ENCODE results near the gene HEPACAM. TPM values are rescaled to one million over a fixed set of nuclear protein-coding genes. Genes with fewer than 3 reads are reported as not detected.

The HEPACAM gene
- total RNA-seq, 2 experiments from 2014 or later: not detected

DNA sequence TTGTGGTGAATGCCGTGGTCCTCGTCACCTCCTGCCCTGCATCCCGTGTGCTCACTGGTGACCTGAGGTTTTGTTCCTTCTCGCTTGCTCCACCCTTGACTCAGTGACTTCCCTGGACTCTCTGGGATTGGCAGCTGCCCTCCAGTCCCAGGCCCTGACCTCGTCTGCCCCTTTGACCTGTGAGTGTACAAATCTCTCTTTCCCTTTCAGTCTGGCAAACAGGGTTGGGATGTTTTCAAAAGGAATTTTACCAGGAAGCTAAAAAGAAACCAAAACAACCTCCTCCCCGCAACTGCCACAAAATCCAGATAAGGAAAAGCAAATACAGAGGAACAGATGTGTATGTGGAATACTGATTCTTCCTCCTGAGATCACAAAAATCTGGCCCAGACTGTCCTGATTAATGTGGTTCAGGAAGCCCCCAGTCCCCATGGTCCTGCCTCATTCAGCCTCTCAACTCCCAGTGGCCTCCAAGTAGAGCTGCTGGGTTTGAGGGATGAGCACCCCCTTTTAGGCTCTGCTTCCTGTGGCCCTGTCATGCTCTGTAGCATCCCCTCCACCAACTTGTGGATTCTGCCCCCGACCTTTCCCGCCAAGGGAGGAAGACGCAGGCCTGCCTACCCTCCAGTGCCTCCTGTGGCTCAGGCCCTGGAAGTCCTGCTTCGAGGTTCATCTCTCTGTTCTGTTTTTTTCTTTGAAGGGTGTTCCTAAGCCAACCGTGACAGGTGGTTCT lies 53.3 kb downstream of the HEPACAM start:
- peaks cover 6% of the 10 kb centered on the region for H3K27me3 Mint-ChIP-seq
- H3K4me1 Mint-ChIP-seq: peaks cover 6% of the 10 kb centered on the region
- POLR2A ChIA-PET: interaction anchor here (0.7 kb wide), 1 partner anchor 38 kb away, joined by 3 read pairs; no protein-coding TSS in a partner anchor
- H3K4me3 Mint-ChIP-seq: no peak overlapping the region
- DNase-seq (no peak), ATAC-seq (ENCODE audit: low read depth) (no peak)
- H3K9me3 Mint-ChIP-seq: no peaks in the 10 kb centered on the region
- H3K36me3 Mint-ChIP-seq: no peaks in the 10 kb centered on the region
- H3K27ac Mint-ChIP-seq: no peak overlapping the region

DNA sequence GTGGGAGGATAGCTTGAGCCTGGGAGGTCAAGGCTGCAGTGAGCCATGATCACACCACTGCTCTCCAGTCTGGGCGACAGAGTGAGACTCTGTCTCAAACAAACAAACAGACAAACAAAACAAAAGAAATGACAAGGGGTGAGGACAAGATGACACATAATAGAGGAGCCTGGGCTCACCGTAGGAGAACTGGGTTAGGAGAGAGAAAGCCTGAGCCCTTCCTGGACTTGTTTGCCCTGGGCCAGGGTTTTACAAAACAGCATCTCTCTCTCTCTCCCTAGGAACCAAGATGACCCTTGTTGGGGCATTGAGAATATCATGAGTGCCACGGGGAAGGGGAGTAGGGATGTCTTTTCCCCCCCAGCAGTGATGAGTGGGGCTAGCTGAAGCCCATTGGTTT lies 54.9 kb downstream of the HEPACAM start:
- Mint-ChIP-seq H3K27me3 (peaks cover 4% of the 10 kb centered on the region), H3K27ac (peak overlapping the region; percentile 62), H3K4me1 (peaks cover 14% of the 10 kb centered on the region), H3K9me3 (no peaks in the 10 kb centered on the region), H3K36me3 (no peaks in the 10 kb centered on the region), H3K4me3 (no peak overlapping the region)
- DNase-seq (no peak), ATAC-seq (ENCODE audit: low read depth) (no peak)
- POLR2A ChIA-PET: interaction anchor here (1.4 kb wide), 1 partner anchor 73 kb away, joined by 5 read pairs; the partner anchor contains the start of gene CCDC15

DNA sequence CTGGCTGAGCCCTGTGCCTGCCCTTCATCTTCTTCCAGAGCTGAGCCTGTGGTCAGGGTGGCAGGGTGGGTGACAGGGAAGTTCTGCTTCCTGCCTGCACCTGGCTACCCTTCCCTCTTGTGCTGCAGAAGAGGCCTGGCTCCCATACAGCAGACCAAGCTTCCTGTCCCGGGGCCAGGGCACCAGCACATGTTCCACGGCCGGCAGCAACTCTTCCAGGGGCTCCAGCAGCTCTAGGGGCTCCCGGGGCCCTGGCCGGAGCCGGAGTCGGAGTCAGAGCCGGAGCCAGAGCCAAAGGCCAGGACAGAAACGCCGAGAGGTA lies 55.6 kb downstream of the HEPACAM start:
- no peak for DNase-seq
- POLR2A ChIA-PET: no interaction called here
- Mint-ChIP-seq H3K4me3 (no peak overlapping the region), H3K36me3 (no peaks in the 10 kb centered on the region), H3K27ac (no peak overlapping the region), H3K9me3 (no peaks in the 10 kb centered on the region), H3K4me1 (peaks cover 17% of the 10 kb centered on the region), H3K27me3 (peaks cover 7% of the 10 kb centered on the region)
- ATAC-seq (ENCODE audit: low read depth): no peak

DNA sequence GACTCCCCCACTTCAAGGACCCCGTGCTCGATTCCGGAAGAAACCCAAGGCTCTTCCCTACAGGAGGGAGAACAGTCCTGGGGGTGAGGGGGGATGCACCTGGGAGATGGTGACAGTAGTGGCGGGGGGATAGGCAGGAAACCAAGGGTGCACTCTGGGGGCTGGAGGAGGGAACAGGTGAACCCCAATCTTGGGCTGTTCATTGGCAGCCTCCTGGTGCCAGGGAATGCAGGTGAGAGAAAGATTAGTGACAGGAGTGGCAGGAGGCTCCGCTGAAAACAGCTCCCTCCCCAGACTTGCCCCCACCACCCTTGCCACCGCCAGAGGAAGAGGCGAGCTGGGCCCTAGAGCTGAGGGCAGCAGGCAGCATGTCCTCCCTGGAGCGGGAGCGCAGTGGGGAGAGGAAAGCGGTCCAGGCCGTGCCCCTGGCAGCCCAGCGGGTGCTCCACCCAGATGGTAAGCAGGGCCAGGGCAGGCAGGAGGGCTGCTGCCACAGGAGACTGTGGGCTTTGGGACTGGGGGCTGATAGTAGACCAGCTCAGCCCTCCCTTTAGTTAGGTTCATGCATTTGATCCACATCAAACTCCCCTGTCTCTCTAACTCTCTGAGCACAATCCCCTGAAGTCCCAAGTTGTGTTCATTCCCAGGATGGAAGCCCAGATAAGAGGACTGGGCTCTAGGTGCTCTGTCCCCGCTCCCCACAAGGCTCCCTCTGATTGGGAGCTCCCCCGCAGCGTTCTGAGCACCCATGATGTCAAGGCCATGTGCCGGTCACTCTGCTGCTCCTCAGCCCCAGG lies 56.2 kb downstream of the HEPACAM start:
- Mint-ChIP-seq H3K4me1 (peaks cover 18% of the 10 kb centered on the region), H3K27ac (no peak overlapping the region), H3K27me3 (peaks cover 12% of the 10 kb centered on the region), H3K4me3 (no peak overlapping the region), H3K9me3 (no peaks in the 10 kb centered on the region), H3K36me3 (no peaks in the 10 kb centered on the region)
- POLR2A ChIA-PET: no interaction called here
- ATAC-seq (ENCODE audit: low read depth) (no peak), DNase-seq (no peak)

DNA sequence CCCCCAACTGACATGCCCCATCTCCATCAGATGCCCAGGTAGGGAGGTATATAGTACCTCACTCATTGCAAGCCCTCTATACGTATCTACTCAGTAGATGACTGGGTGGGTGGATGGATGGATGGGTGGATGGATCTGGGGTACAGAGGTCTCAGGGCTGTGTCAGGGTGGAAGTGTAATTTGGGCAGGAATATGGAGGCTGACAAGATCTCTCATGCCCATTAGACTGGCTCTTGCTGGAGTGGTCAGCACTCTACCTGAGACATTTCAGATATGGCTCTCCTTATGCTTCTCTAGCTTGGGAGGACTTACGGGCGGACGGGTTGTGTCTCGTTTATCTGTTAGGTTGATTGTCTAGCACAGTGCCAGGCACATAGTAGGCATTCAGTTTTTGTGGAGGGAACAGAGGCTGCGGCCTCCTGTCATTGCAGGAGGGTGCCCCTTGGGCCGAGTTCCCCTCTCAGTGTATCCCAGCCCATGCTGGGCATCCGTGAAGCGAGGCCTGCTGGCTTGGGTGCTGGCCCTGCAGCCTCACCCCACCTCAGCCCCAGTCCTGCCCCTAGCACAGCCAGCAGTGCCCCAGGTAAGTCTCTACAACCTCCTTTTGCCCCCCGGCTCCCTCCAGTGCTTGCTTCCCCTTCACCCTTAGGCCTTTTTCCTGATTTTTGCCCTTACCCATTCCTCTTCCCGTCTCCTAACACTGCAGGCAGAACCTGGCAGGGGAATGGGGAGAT lies 56.9 kb downstream of the HEPACAM start:
- no peak for DNase-seq
- Mint-ChIP-seq H3K27ac (no peak overlapping the region), H3K4me3 (no peak overlapping the region), H3K36me3 (no peaks in the 10 kb centered on the region), H3K4me1 (peaks cover 18% of the 10 kb centered on the region), H3K9me3 (no peaks in the 10 kb centered on the region), H3K27me3 (peaks cover 20% of the 10 kb centered on the region)
- no peak for ATAC-seq (ENCODE audit: low read depth)
- POLR2A ChIA-PET: interaction anchor here (1.1 kb wide), 1 partner anchor 8 kb away, joined by 3 read pairs; no protein-coding TSS in a partner anchor

DNA sequence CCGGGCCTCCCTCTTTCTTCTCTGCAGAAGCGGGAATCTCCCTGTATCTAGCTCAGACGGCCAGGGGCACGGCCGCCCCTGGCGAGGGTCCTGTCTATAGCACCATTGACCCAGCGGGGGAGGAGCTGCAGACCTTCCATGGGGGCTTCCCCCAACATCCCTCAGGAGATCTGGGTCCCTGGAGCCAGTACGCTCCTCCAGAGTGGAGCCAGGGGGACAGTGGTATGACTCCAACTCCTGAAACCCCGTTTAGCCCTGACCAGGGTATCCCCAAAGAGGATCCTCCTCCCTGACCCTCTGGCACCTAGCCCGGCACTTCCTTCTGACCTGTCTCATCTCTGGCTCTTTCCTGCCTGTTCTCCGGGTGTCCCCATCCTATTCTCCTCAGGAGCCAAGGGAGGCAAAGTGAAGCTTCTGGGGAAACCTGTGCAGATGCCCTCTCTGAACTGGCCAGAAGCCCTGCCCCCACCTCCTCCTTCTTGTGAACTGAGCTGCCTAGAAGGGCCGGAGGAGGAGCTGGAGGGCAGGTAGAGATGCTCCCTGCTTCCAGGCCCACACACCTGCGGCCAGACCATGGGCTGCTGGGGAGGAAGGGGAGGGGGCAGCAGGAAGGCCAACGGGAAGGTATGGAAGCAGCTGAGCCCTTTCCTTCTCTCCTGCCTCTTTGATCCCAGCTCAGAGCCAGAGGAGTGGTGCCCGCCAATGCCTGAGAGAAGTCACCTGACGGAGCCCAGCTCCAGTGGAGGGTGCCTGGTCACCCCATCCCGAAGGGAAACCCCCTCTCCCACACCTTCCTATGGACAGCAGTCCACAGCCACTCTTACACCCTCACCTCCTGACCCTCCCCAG lies 57.7 kb downstream of the HEPACAM start:
- H3K27ac Mint-ChIP-seq: peak overlapping the region; percentile 90
- no peaks in the 10 kb centered on the region for H3K9me3 Mint-ChIP-seq
- POLR2A ChIA-PET: interaction anchor here (0.6 to 1.1 kb wide), 2 partner anchors 9 to 742 kb away, joined by 3 read pairs; no protein-coding TSS in a partner anchor
- H3K4me3 Mint-ChIP-seq: peak overlapping the region; percentile 87
- DNase-seq (no peak), ATAC-seq (ENCODE audit: low read depth) (no peak)
- no peaks in the 10 kb centered on the region for H3K36me3 Mint-ChIP-seq
- peaks cover 27% of the 10 kb centered on the region for H3K27me3 Mint-ChIP-seq
- peaks cover 18% of the 10 kb centered on the region for H3K4me1 Mint-ChIP-seq

DNA sequence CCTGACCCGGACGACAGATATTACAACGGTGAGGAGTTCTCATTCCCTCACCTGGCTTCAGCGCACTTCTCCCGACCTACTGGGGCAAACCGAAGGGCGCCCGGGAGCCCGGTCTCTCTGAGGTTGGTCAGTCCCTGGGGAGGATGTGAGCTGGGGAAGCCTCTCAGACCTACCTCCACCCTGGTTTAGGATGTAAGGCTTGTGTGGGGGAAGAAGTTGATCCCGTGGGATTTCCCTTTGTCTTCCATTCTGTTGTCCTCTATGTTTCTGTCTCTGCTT lies 58.3 kb downstream of the HEPACAM start:
- Mint-ChIP-seq H3K27me3 (peaks cover 31% of the 10 kb centered on the region), H3K4me3 (peak overlapping the region; percentile 87), H3K9me3 (no peaks in the 10 kb centered on the region), H3K36me3 (no peaks in the 10 kb centered on the region), H3K4me1 (peaks cover 16% of the 10 kb centered on the region), H3K27ac (peak overlapping the region; percentile 90)
- POLR2A ChIA-PET: interaction anchor here (0.6 to 1.1 kb wide), 2 partner anchors 9 to 743 kb away, joined by 3 read pairs; no protein-coding TSS in a partner anchor
- ATAC-seq (ENCODE audit: low read depth): no peak
- DNase-seq: no peak

DNA sequence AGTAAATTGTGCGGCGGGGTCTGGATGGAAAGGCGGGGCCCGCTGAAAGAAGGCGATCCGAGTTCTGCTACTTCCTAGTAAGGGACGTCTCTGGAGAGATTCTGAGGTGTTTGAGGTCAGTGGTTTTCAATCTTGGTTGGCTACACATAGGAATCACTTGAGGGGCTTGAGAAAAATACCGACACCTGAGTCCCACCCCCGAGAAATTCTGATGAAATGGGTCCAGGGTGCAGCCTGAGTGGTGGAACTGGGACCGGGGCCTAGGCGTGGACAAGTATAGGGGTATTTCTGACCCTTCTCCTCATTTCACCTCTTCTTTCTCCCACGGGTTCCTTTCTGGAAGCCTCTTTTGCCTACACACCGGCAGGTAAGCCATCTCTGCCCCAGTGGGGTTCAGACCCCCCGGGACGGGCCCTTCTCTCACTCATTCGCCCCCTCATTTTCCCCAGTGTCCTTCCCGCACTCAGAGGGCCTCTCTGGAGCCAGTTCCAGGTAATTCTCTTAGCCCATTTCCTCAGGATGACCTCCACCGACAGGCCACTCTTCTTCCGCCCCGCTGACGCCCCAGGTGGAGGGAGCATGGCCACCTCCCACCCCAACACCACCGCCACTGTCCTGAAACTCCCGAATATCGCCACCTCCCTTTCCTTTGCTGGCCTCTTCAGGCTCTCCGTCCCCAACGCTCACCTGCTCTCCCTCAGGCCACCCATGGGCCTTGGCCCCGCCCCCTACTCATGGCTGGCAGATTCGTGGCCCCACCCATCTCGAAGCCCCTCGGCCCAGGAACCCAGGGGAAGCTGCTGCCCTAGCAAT lies 58.8 kb downstream of the HEPACAM start:
- ATAC-seq (ENCODE audit: low read depth) (no peak), DNase-seq (no peak)
- POLR2A ChIA-PET: interaction anchor here (0.6 to 1.8 kb wide), 16 partner anchors 10 to 743 kb away, joined by 3 to 20 read pairs (median 3); partner anchors contain the start of genes CCDC15, MSANTD2, ROBO3 and TMEM218
- Mint-ChIP-seq H3K27me3 (peaks cover 36% of the 10 kb centered on the region), H3K4me3 (peak overlapping the region; percentile 87), H3K36me3 (no peaks in the 10 kb centered on the region), H3K27ac (peak overlapping the region; percentile 90), H3K9me3 (no peaks in the 10 kb centered on the region), H3K4me1 (peaks cover 16% of the 10 kb centered on the region)

DNA sequence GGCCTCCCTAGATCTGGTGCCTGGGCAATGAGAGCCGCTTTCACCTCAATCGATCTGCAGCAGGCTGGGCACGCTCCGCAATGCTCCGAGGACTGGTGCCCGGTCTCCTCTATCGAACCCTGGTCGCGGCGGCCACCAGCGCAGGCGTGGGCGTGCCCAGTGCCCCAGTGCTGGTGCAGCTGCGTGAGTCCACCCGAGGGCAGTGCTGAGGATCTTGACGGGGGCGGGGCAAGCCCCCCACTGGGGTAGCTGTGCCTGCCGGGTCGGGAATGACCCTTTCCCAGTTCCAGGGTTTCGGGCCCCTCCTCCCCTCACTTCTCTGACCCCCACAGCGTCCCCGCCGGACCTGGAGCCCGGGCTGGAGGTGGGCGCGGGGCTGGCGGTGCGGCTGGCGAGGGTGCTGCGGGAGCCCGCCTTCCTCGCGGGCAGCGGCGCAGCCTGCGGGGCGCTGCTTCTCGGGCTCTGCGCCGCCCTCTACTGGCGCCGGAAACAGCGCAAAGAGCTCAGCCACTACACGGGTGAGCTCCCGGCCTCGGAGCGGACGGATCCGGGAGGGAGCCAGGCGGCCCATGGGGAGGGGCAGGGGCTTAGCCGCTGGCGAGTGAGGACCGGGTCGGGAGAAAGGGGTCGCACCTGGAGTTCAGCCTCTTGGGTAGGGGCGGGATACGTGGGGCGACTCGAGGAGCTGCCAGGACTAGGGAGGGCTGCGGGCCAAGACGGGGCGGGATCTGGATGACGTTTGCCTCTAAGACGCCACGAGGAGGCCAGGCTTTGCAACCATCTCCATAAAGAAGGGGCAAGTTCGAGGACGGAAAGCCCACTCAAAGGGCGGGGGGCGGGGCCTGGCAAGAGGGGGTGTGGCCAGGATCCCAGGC lies 59.7 kb downstream of the HEPACAM start:
- Mint-ChIP-seq H3K4me3 (peak overlapping the region; percentile 87), H3K27ac (peak overlapping the region; percentile 90), H3K9me3 (no peaks in the 10 kb centered on the region), H3K36me3 (no peaks in the 10 kb centered on the region), H3K27me3 (peaks cover 42% of the 10 kb centered on the region), H3K4me1 (peaks cover 16% of the 10 kb centered on the region)
- DNase-seq: peak; percentile 91
- POLR2A ChIA-PET: interaction anchor here (0.6 to 1.8 kb wide), 15 partner anchors 10 to 236 kb away, joined by 3 to 20 read pairs (median 3); partner anchors contain the start of genes CCDC15, MSANTD2, ROBO3 and TMEM218
- peak; percentile 93 for ATAC-seq (ENCODE audit: low read depth)

DNA sequence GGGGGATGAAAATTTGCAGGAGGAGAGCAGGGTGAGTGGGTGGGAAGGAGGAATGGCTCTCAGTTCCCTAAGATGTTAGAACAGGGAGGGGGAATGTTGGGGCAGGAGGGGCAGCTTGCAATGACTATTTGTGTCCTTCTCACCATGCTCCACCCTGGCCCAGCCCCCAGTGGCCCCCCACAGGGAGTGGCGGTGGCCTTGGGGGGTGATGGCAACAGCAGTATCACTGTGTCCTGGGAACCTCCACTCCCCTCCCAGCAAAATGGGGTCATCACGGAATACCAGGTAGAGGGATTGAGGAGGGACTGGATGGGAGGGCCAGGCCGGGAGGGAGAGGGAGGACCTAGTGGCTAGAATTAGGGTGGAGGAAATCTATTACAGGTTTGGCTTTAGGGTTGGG lies 60.4 kb downstream of the HEPACAM start:
- Mint-ChIP-seq H3K9me3 (no peaks in the 10 kb centered on the region), H3K4me1 (peaks cover 16% of the 10 kb centered on the region), H3K27ac (no peak overlapping the region), H3K27me3 (peaks cover 50% of the 10 kb centered on the region), H3K36me3 (no peaks in the 10 kb centered on the region), H3K4me3 (peak overlapping the region; percentile 66)
- DNase-seq (no peak), ATAC-seq (ENCODE audit: low read depth) (no peak)
- POLR2A ChIA-PET: interaction anchor here (1.3 to 1.8 kb wide), 4 partner anchors 9 to 78 kb away, joined by 7 to 20 read pairs (median 11); partner anchors contain the start of genes CCDC15 and ROBO3

DNA sequence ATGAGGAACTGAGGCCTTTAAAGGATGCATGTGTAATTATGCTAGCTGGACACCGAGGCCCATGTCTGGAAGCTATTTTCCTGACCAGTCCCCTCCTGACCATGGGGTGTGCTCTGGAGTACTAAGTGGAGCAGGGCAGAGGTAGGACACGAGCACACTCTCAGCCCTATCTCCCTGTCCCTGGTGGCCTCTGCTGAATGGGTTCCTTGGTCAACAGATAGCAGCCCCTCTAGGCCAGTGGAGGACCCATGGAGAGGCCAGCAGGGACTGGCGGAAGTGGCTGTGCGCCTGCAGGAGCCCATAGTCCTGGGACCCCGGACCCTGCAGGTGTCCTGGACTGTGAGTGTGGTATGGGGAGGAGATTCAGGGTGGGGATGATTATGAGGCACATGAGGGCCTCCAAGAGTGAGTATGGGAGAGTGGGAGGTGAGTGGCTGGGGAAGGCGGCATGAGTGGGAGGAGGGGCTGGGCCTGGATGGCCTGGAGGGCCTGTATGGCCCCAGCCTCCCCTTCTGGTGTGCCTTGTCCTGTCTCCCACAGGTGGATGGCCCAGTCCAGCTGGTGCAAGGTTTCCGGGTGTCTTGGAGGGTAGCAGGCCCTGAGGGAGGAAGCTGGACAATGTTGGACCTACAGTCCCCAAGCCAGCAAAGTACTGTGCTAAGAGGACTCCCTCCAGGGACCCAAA lies 61.1 kb downstream of the HEPACAM start:
- Mint-ChIP-seq H3K4me1 (peaks cover 16% of the 10 kb centered on the region), H3K4me3 (no peak overlapping the region), H3K36me3 (no peaks in the 10 kb centered on the region), H3K9me3 (no peaks in the 10 kb centered on the region), H3K27ac (no peak overlapping the region), H3K27me3 (peaks cover 57% of the 10 kb centered on the region)
- ATAC-seq (ENCODE audit: low read depth) (no peak), DNase-seq (no peak)
- POLR2A ChIA-PET: no interaction called here
